Stimulated activated CD8-positive, alpha-beta memory T cell treated with anti-CD3 and anti-CD28 coated beads, Interleukin-7, amount 100 ng/mL, for 48 hours (primary cell): Measurements from ENCODE around the gene FOCAD.

ENCODE experiments used
- DNase-seq, 2 donors: peaks; one replicate each; pipeline ENCODE4 v3.0.0-alpha.2; 2020; ENCODE audit warnings: low read depth in 1 of 2; ENCODE audit errors: extremely low read depth in 1 of 2

Gene FOCAD

DNA sequence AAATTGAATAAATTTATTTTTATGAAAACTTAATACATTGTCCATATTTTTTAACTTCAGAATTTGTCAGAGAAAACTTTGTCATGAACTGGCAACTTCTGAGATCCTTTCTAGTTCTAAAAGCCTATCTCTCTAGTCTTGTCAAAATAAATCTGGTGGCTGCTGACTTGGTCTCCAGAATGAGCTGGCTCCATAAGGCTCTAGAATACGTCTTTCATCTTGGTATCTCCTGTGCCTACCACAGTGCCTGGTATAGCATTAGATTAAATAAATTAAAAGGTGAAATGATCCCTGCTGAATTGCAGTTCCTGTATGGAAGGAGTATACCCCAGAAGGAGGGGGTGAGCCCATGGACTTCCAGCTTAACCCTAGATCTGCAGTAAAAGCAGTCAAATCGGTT, 2.6 kb upstream of the FOCAD start:
- no peak for DNase-seq

DNA sequence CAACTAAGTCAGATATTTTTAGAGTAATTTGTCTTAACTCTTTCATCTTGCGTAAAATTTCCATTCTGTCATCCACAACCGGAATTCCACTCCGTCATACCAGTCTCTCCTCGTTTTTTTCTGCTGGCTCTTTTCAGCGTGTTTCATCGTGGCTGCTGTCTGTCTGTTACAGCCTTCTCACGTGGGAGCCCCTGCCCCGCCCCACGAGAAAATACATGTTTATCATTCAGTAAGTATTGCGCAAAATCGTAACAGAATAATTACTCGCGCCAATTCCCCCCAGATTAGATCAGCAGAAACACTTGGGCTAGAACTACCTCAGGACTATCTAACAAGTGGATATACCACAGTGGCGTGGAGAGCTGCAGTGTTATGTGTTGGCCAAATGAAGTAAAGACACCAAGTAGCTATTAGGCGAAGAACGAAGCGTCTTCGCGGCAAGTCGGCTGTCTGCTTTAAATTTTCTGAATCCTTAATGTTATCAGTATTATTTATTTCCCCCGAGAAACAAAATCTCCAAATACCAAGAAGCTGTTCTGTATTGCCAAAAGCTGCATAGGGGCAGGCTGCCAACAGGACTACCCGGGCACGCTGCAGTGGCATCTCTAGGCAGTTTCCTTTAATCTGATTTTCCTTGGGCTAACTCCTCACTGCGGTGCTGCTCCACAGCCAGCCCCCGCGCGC, 566 bp upstream of the FOCAD start:
- DNase-seq: peak in 1 of 2 donors; percentile 38

DNA sequence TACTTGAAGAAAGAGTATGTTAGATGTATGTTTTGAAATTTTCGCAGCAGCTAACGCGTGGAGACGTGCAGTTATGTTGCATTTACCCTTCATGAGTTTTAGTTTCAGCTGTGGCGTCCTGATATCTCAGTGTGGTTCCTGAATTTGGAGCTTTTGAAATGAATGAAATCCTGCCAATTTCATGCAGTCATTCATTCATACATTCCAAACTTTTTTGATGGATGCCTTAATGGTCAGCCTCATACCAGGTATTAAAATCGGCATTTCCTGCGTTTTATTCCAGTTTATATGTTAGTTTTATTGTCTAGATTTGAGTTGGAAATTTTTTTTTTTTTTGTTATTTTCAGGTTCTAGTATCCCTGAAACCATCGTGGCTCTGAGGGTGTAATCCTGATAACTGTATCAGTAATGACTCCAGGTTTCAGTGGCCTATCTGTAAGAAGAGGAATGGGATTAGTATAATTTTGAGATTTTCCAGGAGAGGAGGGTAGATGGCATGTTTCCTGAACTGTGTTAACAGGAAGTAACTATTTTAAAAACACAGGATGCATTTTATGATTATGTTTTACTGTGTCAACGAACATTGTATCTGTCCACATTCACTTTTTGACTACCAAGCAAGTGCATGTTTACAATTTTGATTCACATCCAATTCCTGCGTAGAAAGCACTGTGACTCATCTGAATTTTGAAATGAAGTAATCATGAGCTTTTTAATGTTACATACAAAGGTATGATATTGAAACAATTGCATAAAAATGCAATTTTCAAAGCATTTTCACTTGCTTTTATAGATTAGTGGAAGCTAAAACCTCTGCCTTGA, 1.0 kb downstream of the FOCAD start:
- no peak for DNase-seq

DNA sequence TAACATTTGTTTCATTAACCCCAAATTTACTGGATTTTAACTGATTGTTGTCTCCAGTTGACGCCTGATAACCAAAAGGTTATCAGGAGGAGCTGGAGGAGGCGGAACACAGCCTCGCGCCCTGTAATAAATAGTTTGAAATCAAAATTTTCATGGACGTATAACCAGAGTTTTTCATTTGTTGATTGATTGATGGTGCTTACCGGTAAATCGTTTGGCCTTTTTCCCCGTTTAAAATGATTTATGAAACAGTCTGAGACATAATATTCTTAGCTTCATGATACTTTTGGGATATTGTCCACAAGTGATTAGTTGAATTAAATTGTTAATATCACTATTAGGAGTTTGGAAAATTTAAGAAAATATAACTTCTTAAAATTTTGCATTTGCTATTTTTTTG, 1.7 kb downstream of the FOCAD start:
- DNase-seq: no peak

DNA sequence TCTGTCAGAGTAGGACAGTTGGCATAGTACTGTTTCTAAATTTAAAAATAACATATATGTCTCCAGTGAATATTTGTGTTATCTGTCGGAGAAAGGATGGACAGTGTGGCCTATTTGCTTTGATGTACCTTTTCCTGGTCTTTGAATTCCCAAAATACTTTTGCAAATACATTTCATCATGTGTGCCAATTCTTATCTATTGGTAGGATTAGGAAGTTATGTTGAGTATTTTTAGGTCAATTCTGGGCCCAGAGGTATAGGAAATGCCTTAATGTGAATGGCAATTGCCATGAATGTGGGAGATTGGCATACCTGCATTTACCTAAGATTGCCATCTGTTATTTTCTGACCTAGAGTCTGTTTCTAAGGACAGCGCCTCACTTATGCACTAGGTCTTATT, 5.8 kb downstream of the FOCAD start:
- no peak for DNase-seq

DNA sequence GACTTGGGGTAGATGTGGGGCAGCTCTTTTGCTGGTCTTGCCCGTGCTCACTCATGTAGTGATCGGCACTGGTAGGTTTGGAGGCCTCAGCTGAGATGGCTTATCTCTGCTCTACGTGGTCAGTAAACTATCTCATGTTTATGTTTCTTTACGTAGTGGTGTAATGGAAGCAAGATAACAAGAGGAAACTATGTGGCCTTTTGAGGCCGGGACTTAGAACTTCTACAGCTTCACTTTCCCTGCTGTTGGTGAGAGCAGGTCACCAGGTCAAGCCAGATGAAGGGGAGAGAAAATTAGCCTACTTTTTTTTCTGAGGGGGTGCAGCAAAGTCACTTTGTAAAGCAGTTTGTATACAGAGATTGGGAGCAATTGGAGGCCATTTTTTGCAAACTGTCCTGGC, 8.5 kb downstream of the FOCAD start:
- DNase-seq: no peak

DNA sequence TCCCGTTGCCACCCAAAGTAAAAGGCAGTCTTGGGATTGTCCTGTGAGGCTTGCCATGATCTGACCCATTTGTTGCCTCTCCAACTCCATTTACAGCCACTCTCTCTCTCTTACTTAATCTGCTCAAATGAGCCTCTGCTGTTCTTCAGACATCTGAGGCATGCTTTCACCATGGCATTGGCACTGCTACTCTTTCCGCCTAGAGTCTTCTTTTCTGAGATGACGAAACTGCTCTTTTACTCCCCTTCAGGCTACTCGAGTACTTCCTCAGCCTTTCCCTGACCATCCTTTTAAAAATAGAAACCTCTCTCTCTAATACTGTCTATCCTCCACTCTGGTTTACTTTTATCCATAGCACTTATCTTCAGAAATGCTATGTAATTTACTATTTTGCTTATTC, 9.0 kb downstream of the FOCAD start:
- DNase-seq: no peak

DNA sequence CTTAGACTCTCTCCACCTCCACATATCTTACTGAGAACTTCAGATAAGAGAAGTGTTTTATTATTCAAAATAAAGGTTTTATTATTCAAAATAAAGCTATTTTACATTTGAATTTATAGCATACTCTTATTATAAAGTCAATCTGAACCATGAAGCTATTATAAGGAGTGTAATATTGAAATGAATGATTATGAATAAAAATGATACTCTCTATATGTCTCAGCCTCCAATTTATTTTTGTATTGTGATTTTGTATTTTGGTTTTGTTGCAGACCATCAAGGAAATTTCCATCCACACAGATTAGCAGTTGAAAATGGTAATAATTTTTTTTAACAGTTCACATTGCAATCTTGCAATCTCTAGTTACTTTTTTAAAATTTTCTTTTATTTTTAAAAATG, 10.2 kb downstream of the FOCAD start:
- DNase-seq: no peak

DNA sequence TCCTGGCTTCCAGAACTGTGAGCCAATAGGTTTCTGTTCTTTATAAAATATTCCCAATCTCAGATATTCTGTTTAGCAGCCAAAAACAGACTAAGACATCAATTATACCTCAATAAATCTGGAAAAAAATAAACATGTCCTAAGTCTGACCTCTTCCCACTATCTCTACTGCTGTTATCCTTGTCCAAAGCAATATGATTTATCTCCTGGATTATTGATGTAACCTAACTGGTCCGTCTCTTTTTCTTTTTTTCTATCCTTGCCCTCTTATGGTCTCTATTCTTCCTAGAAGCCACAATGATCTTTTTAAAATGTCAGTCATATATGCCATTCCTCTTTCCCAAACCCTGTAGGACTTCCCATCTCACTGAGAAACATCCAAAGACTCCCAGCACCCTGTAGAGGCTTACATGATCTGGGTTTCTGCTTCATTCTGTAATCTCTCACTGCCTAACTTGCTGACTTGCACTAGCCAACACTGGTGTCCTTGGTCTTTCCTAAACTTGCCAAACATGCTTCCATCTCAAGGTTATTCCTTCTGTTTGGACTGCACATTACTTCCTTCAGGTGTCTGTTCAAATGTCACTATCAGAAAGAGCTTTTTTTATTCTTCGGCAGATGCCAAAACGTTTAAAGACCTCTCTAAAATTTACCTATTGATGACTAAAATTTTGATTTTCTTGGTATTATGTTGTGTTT, 13.1 kb downstream of the FOCAD start:
- DNase-seq: no peak

DNA sequence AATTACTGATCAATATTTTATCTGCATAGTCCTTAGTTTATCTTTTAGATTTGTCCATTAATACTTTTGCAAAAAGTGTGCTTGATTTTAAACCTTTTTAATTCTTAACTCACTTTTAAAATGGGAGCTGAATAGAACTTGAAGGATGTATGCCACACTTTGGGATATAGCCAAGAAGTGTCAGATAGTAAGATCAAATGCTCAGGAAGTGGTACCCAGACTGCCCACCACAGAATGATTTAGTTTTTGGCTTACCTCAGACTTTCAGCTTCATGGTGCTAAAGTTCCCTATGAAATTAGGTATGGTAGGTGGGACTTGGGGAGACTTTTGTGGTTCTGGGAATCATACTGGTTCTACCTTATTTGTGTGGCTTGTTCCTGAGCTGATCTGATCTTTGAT, 14.7 kb downstream of the FOCAD start:
- no peak for DNase-seq

DNA sequence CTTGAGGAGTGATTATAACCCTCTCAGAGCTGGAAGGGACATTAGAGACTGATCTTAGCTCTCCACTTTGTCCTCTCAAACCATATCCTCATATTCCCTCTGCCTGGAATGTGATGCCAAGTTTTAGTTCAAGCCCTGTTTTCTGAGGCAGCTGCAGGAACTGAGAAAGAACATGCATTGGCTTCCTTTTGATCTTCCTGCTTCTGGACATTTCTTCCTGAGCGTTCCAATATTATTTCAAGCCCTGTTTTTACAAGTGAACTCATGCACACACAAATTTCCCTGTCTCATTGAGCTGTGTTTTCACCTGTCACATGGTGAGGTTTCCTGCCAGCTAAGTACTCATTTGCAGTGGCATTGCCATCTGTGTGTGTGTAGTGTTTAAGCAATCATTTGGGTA, 17.0 kb downstream of the FOCAD start:
- DNase-seq: no peak

DNA sequence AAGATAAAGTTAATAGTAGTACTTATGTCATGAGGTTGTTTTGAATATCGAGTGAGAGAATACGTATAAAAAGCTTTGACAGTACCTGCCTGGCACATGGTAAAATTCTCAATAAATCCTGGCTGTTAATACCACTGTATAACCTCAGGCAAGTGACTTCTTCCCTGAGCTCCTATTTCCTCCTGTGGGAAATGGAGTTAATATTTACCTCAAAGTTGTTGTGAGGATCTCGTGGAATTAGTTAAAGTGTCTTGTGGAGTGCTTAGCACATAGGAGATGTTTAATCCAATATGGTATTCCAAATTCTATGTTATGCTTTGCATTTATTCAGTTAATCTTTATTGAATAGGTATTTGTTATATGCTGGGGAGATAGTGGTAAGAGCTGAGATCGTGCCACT, 18.5 kb downstream of the FOCAD start:
- DNase-seq: no peak

DNA sequence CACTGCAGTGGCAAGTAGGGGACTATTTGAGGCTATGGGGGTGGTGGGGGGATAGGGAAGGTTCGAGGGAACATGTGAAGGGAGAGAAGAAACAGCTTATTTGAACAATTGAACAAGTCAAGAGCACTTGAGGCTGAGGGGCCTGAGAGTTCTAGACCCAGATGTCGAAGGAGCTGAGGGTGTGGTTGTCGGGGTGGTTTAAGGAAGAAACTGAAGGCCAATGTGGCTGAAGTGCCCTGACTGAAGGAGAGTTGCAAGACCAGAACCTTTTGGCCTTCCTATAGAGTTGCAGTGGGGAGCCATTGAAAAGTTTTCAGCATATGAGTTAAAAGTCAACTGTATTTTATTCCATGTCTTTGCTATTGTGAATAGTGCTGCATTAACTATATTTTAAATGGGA, 19.1 kb downstream of the FOCAD start:
- DNase-seq: no peak

DNA sequence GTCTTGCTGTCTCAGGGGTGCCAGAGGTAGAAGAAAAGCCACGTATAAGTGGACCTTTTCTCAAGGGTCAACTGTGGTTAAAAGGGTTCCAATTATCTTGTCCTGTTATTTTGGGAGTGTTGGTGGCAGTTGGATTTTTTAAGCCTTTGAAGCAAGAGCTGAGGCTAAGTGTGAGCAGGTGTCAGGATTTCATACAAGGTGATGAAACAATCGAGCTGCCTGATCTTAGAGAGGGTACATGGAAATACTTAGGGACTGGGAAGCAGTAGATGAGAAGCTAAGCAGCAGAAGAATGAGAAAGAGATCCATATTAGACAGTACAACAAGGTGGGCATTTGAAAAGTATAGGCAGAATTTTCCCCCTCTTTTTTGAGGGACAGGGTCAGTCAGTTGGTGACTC, 23.6 kb downstream of the FOCAD start:
- DNase-seq: no peak

DNA sequence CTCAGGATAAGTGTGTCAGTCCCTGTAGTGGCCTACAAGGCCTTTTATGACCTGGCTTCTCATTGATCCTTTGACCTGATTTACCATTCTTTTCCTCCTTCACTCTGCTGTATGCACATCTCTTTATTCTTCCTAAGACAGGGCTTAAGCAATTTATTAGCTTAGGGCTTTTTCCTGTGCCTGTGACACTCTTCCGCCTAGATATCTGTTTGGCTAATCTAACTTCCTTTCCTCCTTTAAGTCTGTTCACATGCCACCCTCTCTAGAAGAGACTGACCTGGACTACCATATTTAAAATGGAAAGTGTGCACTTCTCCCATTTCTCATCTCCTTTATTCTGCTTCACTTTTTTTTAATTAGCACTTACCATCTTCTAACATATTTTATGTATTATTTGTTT, 29.1 kb downstream of the FOCAD start:
- no peak for DNase-seq

DNA sequence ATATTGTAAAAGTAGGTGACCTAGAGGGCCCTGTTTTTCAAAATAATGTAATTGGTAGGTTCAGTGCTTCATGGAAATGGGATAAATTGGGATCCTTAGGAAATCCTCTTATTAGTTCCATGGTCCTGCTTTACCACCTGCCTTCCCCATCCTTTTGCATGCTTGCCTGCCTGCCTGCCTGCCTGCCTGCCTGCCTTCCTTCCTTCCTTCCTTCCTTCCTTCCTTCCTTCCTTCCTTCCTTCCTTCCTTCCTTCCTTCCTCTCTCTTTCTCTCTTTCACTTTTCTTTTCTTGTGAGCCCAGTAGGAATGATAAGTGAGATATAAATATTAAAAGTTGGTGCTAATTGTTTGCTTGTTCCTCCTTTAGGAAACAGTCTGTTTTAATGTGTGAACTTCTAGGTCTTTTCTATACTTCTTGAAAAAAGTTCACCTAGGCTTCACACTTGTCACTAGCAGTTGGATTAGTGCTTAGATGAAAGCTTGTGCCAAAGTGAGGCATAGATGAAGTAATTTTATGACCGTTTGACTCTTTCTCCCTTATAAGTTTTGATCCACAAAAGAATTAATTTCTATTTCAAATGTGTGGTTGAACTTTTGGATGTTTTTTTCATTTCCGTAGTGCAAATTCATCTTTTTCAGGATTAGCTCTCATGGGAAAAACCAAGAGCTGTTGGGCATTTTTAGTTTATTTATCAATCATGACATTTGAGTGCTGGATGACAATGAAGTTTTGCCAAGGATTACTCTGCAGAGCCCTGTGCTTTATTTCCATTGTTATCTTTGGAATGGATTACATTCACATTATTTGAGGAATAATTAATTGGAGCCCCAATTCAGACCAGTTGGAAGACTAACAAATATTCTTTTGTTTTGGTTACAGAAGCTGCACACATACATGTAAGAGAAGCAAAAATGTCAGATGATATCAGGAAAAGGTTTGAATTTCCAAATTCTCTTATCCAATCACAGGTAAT, 30.7 kb downstream of the FOCAD start:
- no peak for DNase-seq

DNA sequence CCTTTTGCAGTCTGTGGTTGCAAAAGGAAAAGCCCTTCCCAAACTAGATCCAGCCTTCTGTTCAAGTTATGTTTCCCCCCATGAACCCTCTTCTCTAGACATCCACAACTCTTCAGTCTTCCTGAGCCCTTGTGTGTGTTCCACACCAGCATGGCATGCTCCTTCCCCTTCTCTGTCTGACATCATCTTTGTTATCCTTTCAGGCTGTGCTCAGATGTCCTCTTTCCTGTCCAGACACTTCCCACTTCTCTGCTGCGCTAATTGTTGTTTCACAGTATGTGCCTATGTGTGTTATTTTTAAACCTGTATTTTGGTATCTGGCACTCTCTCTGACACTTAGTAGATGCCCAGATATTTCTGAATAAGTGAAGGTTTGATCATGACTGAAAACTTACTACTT, 38.2 kb downstream of the FOCAD start:
- no peak for DNase-seq

DNA sequence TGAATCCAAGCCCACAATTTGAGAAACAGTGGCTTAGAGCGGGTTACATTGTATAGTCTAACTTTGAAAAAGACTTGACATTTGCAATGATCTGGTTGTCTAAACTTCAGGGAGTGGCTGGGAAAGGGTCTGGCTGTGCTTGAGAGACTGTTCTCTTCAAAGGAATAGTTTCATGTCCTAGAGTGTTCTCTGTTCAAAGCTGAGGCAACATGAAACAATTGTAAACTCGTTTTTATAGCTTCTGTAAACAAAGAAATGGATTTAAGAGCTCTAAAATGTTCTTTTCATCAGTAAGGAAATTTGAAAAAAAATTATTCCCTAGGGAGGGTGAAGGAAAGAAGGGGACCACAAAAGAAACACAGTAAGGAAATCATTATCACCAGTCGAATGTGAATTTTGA, 41.6 kb downstream of the FOCAD start:
- no peak for DNase-seq

DNA sequence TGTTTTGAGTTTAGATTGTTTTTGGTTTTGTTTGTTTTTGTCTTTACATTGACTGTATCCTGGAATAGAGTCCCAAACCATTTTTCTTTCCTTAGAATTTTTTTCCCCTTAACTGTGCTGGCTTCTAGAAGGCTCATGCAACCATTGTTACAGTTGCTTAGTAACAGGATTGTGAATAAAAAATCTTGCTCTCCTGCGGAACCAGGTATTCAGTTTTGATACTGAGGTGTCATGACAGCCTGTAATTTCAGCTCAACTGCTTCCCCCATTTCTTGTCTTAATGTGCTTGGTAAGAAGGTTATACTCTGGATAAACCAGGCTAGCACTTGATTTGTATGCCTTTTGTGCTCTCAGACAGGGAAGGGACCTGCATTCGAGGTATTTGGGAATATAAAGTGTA, 42.1 kb downstream of the FOCAD start:
- DNase-seq: no peak

DNA sequence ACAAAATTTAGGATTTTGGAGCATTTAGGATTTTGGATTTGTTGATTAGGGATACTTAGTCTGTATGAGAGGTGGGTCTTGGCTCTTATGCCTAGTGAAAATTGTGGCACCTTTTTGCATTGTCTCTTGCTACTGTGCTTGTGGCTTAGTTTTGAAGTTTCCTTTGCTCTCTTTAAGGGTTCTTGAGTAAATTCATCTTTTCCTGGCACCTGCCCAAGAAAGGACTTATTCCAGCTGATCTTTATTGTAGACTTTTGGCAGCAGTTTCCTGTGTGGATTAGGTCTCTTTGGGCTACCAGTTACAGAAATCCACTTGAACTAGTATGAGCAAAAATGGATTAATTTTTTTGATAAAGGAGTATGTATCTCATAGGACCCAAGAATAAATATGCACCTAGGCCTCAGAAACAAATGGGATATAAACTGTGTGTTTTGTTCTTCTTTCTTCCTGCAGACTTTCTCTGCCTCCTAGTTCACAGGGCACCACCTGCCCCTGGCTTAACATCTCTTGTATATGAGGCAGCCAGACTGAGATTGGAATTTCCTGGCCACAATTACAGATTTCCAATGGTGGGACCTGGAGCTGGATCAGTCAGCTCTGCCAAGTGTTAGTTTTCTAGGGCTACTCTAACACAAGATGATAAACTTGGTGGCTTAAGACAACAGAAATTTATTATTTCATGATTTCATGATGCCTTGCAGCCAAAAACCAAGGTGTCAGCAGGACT, 44.6 kb downstream of the FOCAD start:
- no peak for DNase-seq
